Measurements from ENCODE around the gene WDFY4. TPM values are rescaled to one million over a fixed set of nuclear protein-coding genes. Genes with fewer than 3 reads are reported as not detected.
A peak's percentile ranks its signal among the peaks of the same experiment; 100 is the strongest.

The WDFY4 gene
- total RNA-seq, 1 donor from 2014 or later = not detected

- no peak for DNase-seq (ENCODE audit: low read depth)
These were observed 132.5 kb downstream of the WDFY4 start for GRCh38 chr10:48817141-48817540.

GRCh38 chr10:48818081-48818480 lies 133.4 kb downstream of the WDFY4 start:
- DNase-seq (ENCODE audit: low read depth) = peak; percentile 37

DNA sequence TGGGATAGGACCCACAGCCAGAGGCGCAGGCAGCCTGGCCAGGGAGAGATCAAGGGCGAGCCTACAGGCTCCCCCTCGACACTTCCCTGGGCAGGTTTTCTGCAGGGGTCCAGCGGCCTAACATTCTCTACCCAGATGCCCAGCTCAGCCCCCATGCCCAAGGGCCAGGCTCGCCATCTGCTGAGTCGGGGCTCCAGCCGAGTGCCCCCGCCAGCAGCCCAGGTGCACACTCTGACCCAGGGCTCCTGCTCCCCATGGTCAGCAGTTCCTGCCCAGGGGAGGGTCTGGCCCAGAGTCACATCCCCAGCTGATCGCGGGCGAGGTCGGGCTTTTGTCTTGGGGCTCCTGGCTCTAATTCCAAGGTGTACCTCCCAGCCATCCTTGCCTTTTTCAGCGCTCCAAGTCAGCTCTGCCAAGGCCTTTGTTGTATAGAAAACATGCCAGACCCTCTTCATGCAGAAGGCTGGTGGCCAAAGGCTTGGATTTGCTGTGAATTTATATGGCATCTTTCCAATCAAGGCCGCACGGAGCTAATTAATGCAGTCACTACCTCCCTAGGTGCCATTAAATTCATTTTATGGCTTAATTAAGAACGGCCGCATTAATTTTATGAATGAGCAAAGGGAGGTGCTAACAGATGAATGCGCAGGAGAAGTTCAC lies 134.3 kb downstream of the WDFY4 start:
- DNase-seq (ENCODE audit: low read depth) = no peak

DNA sequence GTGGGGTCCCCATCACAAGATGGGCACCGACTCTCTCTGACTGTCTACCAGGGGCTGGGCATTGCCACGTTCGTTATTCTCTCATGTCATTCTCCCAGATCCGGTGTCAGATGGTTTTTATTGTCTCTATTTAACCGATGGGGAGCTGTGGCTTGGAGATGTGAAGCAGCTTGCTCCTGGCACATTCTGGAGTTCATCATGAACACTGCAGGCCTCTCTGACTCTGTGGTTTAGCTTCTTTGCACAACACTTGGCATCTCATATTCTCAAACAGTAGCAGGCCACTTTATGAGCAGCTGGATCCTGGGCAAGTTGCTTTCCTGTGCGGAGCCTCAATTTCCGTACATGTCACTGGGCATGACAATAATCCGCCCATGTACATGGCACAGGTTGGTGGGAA lies 135.1 kb downstream of the WDFY4 start:
- DNase-seq (ENCODE audit: low read depth) = no peak

GRCh38 chr10:48820231-48820630 lies 135.6 kb downstream of the WDFY4 start:
- DNase-seq (ENCODE audit: low read depth) = no peak

GRCh38 chr10:48820699-48821098 lies 136.0 kb downstream of the WDFY4 start:
- DNase-seq (ENCODE audit: low read depth) = no peak

GRCh38 chr10:48821111-48821510 lies 136.4 kb downstream of the WDFY4 start:
- no peak for DNase-seq (ENCODE audit: low read depth)

GRCh38 chr10:48821692-48822091 lies 137.0 kb downstream of the WDFY4 start:
- peak; percentile 30 for DNase-seq (ENCODE audit: low read depth)

- DNase-seq (ENCODE audit: low read depth) = no peak
These were observed 149.0 kb downstream of the WDFY4 start for GRCh38 chr10:48833674-48834073.

DNA sequence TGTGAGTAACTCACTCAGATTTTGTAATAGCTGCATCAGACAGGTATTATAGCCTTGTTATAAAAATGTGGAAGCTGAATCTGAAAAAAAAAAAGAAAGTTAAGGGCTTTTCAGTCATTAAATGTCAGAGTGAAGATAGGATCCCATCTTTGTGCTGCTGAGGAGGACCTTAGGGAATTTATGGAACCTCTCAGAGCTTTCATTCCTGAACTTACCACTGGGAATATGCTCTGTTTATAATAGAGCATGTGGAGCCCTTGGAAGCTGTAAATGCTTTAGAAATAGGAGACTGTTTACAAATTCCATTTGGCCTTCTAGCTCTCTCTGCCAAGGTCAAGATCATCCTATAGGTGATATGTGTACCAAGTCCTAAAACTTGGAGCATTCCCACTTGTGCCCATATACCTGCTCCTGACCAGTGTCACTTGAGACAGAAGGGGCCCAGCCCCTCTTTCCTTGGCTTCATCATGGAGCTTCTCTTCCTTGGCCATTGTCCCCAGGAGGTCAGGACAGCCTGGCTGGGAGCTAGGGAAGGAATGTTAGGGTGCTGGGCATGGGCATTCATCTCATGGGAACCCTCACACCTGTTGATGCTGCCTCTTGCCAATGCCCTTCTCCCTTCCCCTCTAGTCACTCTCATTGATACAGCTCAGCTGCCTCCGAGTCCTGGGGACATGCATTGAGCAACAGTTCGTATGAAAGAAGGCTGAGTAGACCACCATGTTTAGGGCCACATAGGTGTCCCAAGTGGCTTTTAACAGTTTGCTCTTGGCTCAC lies 149.7 kb downstream of the WDFY4 start:
- DNase-seq (ENCODE audit: low read depth) = no peak

- no peak for DNase-seq (ENCODE audit: low read depth)
These were observed 151.1 kb downstream of the WDFY4 start for GRCh38 chr10:48835781-48836180.

DNA sequence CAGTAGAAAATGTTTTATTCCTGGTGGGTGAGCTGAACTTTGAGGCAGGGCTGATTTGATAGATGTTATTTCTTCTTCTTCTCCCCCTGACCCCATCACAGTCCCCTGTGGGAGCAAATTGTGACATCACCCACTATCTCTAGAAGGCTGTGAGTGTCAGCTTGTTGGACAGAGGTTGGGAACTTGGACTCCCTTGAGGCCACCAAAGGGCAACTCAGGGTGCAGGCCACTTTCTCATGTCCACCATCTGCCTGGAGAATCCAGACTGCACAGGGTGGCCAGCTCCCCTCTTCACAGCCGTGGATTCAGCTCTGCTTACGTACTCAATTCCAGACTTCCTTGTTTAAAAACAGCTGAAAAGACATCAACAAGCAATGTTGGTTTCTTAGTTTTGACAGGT lies 151.9 kb downstream of the WDFY4 start:
- DNase-seq (ENCODE audit: low read depth) = no peak

GRCh38 chr10:48838834-48839233 lies 154.2 kb downstream of the WDFY4 start:
- DNase-seq (ENCODE audit: low read depth) = no peak

DNA sequence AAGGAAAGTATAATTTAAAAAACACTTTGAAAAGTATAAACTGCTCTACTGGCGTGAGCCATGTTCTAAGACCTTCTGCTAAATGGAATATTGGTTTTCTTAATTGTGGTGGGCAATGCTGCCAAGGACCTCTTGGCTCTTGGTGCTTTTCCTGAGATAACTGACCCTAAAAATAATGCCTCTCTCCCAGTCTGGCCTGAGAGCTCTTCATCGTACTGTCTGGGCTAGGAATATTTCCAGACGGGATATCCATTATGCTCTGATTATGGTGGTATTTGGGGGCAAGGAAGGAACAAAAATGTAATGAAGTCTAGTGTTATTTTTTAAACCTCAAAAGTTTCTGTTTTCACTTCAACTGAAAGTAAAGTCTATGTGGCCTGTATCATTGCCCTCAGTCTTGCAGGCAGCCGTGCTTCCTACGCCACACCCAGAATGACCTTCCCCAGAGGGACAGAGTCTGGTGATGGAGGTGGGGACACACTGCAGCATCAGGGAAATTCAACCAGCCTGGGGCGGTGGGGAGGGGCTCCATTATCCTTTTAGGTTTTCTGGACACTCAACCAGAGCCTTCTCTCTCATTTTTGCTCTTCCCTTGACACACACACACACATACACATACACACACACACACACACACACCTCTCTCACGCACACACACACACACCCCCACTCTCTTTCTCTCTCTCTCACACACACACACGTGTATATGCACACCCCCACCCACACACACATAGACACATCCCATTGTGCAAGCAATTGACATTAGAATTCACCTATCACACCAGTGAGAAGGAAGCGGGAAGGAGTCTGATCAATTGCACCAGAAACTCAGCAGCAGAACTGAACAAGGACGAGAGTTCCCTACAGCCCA lies 155.4 kb downstream of the WDFY4 start:
- no peak for DNase-seq (ENCODE audit: low read depth)

DNA sequence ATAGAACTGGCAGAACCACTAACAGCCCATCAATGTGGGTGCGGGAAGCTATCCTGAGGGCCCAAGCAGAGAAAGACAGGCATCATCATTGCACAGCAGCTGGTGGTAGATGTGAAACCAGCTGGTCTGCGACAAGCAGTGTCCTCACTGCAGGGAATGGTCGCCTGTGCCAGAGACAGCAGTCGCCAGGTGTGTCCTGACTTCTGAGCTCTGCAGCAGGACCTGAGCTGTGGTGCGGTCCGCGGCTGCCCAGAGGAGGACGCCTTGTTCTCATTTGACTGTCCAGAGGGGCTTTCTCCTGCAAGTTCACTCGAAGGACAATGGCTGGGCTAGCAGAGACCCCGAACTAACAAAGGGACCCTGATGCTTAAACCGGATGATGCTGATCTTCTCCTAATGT lies 157.6 kb downstream of the WDFY4 start:
- DNase-seq (ENCODE audit: low read depth) = no peak

- no peak for DNase-seq (ENCODE audit: low read depth)
These were observed 158.5 kb downstream of the WDFY4 start for GRCh38 chr10:48843198-48843597.

DNA sequence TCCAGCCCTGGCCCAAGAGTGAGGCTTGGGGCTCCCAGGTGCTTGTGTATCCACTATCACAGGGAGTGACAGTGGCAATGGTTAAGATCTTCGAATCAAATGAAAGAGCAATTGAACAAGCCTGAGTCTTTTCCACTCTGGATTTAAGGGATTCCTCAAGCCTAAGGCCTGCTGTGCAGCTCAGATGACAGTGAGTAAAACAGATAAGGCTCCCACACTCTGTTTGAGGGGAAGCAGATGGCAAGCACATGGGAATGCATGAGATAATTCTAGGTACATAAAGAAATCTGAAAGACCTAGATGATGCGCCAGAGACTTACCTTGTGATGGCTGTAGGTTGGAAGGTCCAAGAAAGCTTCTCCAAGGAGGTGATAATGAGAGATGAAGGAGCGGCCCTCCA lies 159.9 kb downstream of the WDFY4 start:
- no peak for DNase-seq (ENCODE audit: low read depth)

DNA sequence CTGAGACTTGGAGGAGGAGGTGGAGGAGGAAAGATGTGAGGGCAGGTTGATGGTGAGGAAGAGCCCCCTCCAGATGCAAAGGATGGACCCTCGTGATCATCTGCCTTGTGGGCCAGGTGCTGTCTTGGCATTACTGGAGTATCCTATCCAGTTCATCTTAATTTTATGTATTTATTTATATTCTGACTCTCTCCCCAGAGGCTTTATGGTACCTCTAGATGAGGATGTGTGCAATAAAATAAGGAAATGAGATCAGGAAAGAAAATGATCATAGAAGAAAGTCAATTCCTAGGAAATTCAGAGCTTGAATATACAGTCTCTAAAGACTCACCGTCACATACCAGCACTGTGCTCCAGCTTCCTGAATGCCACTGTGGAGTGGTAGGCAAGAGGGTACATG lies 160.8 kb downstream of the WDFY4 start:
- DNase-seq (ENCODE audit: low read depth) = no peak

- no peak for DNase-seq (ENCODE audit: low read depth)
These were observed 163.0 kb downstream of the WDFY4 start for GRCh38 chr10:48847691-48848090.

DNA sequence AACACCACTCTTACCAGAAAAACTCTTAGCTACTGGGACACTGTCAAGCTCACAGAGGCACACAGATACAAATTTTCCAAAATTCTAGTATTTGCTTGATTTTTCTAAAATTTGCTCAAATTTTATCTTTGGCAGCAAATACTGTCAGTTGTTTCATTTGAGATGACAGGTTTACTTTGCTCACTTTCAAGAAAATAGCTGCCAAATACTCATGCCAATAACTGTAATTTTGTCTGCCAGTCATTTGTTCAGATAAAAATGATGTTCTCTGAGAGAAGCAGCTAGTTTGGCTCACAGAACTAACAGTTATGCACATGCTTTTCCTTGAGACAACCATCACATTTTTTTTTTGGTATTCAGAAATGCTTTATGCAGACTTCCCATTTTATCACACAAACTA lies 172.2 kb downstream of the WDFY4 start:
- DNase-seq (ENCODE audit: low read depth) = no peak

- DNase-seq (ENCODE audit: low read depth) = no peak
These were observed 187.6 kb downstream of the WDFY4 start for GRCh38 chr10:48872234-48872633.

DNA sequence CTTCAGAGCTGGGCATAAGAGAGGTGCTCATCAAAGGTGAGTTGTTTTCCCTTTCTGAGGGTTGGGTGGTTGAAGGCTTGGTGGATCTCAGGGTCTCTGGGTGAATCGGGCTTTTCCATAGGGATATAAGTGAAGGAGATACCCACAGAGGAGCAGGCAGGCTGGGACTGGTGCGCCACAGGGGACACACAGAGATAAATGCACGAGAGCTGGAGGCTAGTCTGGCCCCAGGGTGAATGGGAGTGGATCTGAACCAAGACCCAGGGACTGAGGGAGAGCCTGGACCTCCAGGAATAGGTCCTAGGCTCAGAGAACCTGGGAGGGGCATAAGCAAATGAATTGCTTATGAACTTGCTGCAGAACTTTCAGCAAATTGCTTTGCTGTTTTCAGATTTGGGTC lies 193.4 kb downstream of the WDFY4 start:
- DNase-seq (ENCODE audit: low read depth) = no peak

DNA sequence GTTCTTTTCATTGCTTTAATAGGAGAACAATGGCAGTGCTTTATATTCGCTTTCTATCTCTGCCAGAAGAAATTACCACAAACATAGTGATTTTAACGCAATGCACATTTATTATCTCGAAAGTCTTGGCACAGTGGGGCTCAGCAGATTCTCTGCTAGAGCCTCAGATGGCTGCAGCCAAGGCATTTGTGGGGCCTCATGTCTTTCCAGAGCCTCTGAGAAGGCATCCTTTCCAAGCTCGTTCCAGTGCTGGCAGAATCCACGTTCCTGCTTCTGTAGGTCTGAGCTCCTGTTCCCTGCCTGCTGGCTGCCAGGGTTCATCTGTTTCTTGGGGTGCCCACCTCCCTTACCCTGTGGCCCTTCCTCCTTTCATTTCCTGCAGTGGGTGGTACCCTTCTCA lies 194.8 kb downstream of the WDFY4 start:
- DNase-seq (ENCODE audit: low read depth) = no peak
